Hepatocyte (in vitro differentiated cells): ENCODE data around the gene P2RY8.
"Not testable (repeated sequence)": the region's sequence is repeated elsewhere in the genome, so short reads cannot be mapped to it uniquely, and the experiment has no call there.

Source experiments
- EZH2 ChIP-seq: fragments of 200-600 bp; sonication (generic); IDR thresholded peaks from 2 replicates; pipeline ENCODE4 v1.6.1; 2016; ENCODE audit warnings: antibody characterized with exemption, mild to moderate bottlenecking, borderline replicate concordance
- TF ChIP-seq, protein P1 (sequence below): fragments of 200-600 bp; sonication (generic); IDR thresholded peaks from 2 replicates; pipeline ENCODE4 v1.5.1; 2016; ENCODE audit warnings: antibody characterized with exemption, mild to moderate bottlenecking; ENCODE audit not compliant: poor library complexity

DNA sequence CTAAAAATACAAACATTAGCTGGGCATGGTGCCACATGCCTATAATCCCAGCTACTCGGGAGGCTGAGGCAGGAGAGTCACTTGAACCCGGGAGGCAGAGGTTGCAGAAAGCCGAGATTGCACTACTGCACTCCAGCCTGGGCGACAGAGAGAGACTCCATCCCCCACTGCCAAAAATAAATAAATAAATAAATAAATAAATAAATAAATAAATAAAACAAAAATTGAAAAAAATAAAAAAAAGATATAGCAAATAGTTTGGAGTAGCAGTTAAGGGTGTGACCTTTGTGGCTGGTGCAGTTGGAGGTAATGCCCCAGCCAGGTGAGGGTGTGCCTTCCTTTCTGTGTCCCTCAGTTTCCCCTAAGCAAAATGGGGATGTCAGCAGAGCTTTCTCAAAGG, 14.1 kb downstream of the P2RY8 start:
- TF ChIP-seq, protein P1, sequence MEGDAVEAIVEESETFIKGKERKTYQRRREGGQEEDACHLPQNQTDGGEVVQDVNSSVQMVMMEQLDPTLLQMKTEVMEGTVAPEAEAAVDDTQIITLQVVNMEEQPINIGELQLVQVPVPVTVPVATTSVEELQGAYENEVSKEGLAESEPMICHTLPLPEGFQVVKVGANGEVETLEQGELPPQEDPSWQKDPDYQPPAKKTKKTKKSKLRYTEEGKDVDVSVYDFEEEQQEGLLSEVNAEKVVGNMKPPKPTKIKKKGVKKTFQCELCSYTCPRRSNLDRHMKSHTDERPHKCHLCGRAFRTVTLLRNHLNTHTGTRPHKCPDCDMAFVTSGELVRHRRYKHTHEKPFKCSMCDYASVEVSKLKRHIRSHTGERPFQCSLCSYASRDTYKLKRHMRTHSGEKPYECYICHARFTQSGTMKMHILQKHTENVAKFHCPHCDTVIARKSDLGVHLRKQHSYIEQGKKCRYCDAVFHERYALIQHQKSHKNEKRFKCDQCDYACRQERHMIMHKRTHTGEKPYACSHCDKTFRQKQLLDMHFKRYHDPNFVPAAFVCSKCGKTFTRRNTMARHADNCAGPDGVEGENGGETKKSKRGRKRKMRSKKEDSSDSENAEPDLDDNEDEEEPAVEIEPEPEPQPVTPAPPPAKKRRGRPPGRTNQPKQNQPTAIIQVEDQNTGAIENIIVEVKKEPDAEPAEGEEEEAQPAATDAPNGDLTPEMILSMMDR: not testable (repeated sequence)
- not testable (repeated sequence) for TF ChIP-seq EZH2
